ENCODE measurements around the gene CABP1.

GRCh38 chr12:120677765-120678473 lies 37.5 kb downstream of the CABP1 start:
- no peak for TF ChIP-seq SIN3A (IDR thresholded peaks at IDR 0.05; ENCODE audit: borderline replicate concordance, insufficient read depth, low read length)
- no peak for TF ChIP-seq TAF1 (IDR thresholded peaks at IDR 0.05; ENCODE audit: borderline replicate concordance, insufficient read depth, low read length)
- TF ChIP-seq POLR2AphosphoS5 (IDR thresholded peaks at IDR 0.05; ENCODE audit: low read depth, low read length), result no peak
- TF ChIP-seq, protein P1, sequence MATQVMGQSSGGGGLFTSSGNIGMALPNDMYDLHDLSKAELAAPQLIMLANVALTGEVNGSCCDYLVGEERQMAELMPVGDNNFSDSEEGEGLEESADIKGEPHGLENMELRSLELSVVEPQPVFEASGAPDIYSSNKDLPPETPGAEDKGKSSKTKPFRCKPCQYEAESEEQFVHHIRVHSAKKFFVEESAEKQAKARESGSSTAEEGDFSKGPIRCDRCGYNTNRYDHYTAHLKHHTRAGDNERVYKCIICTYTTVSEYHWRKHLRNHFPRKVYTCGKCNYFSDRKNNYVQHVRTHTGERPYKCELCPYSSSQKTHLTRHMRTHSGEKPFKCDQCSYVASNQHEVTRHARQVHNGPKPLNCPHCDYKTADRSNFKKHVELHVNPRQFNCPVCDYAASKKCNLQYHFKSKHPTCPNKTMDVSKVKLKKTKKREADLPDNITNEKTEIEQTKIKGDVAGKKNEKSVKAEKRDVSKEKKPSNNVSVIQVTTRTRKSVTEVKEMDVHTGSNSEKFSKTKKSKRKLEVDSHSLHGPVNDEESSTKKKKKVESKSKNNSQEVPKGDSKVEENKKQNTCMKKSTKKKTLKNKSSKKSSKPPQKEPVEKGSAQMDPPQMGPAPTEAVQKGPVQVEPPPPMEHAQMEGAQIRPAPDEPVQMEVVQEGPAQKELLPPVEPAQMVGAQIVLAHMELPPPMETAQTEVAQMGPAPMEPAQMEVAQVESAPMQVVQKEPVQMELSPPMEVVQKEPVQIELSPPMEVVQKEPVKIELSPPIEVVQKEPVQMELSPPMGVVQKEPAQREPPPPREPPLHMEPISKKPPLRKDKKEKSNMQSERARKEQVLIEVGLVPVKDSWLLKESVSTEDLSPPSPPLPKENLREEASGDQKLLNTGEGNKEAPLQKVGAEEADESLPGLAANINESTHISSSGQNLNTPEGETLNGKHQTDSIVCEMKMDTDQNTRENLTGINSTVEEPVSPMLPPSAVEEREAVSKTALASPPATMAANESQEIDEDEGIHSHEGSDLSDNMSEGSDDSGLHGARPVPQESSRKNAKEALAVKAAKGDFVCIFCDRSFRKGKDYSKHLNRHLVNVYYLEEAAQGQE (IDR thresholded peaks at IDR 0.05; ENCODE audit: insufficient read depth in 1 of 2, low read depth in 2 of 2, low read length in 2 of 2), result no peak
- TF ChIP-seq FOXP2 (optimal IDR thresholded peaks at IDR 0.05; ENCODE audit: borderline replicate concordance, extremely low read depth, extremely low read length, insufficient read depth), result no peak

Measured in PFSK-1 (cell line).